ENCODE measurements around the gene ARHGAP4.

DNA sequence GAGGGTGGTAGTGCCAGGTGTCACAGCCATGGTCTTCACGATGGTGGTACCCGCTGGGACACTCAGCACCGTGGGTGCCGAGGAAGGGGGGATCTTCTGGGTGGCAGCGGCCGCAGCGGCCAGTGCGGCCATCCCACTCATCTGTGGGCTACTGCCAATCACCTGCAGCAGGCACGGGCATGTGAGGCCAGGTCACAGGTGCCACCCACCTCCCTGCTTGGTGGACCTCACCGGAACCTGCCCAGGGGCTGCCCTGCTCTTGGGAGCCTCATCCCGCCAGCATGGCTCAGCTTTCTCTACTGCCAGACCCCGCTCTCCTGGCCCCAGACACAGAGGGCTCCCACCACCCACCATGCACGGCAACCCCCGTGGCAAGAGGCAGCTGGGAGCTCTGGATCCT, 32.5 kb upstream of the ARHGAP4 start:
- no peak for TF ChIP-seq CTCF (IDR thresholded peaks at IDR 0.05; ENCODE audit: low read length)
- no peak for TF ChIP-seq EZH2 (IDR thresholded peaks at IDR 0.05; ENCODE audit: borderline replicate concordance, low read length)
